HG02798 (cell line): ENCODE measurements around the gene GAA.

Source experiments
- ATAC-seq: cut with Tn5 transposase; IDR thresholded peaks from one replicate; pipeline ENCODE4 v1.9.1; 2021; ENCODE audit warnings: mild to moderate bottlenecking; ENCODE audit not compliant: unreplicated experiment, poor library complexity

GAA gene

DNA sequence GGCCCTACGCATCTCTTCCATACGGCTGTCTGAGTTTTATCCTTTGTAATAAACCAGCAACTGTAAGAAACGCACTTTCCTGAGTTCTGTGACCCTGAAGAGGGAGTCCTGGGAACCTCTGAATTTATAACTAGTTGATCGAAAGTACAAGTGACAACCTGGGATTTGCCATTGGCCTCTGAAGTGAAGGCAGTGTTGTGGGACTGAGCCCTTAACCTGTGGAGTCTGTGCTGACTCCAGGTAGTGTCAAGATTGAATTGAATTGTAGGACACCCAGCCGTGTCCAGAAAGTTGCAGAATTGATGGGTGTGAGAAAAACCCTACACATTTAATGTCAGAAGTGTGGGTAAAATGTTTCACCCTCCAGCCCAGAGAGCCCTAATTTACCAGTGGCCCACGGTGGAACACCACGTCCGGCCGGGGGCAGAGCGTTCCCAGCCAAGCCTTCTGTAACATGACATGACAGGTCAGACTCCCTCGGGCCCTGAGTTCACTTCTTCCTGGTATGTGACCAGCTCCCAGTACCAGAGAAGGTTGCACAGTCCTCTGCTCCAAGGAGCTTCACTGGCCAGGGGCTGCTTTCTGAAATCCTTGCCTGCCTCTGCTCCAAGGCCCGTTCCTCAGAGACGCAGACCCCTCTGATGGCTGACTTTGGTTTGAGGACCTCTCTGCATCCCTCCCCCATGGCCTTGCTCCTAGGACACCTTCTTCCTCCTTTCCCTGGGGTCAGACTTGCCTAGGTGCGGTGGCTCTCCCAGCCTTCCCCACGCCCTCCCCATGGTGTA lies 1.5 kb downstream of the GAA start:
- ATAC-seq, result no peak

GRCh38 chr17:80103449-80104085 lies 2.2 kb downstream of the GAA start:
- ATAC-seq, result no peak

DNA sequence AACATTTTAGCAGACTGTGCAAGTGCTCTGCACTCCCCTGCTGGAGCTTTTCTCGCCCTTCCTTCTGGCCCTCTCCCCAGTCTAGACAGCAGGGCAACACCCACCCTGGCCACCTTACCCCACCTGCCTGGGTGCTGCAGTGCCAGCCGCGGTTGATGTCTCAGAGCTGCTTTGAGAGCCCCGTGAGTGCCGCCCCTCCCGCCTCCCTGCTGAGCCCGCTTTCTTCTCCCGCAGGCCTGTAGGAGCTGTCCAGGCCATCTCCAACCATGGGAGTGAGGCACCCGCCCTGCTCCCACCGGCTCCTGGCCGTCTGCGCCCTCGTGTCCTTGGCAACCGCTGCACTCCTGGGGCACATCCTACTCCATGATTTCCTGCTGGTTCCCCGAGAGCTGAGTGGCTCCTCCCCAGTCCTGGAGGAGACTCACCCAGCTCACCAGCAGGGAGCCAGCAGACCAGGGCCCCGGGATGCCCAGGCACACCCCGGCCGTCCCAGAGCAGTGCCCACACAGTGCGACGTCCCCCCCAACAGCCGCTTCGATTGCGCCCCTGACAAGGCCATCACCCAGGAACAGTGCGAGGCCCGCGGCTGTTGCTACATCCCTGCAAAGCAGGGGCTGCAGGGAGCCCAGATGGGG lies 3.1 kb downstream of the GAA start:
- no peak for ATAC-seq

DNA sequence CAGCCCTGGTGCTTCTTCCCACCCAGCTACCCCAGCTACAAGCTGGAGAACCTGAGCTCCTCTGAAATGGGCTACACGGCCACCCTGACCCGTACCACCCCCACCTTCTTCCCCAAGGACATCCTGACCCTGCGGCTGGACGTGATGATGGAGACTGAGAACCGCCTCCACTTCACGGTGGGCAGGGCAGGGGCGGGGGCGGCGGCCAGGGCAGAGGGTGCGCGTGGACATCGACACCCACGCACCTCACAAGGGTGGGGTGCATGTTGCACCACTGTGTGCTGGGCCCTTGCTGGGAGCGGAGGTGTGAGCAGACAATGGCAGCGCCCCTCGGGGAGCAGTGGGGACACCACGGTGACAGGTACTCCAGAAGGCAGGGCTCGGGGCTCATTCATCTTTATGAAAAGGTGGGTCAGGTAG lies 3.6 kb downstream of the GAA start:
- no peak for ATAC-seq

GRCh38 chr17:80105762-80106161 lies 4.4 kb downstream of the GAA start:
- no peak for ATAC-seq

- no peak for ATAC-seq
Observed at GRCh38 chr17:80106176-80106575, 4.8 kb downstream of the GAA start.

- no peak for ATAC-seq
Observed at GRCh38 chr17:80106751-80107150, 5.4 kb downstream of the GAA start.

GRCh38 chr17:80107231-80108021 lies 6.0 kb downstream of the GAA start:
- ATAC-seq, result no peak

DNA sequence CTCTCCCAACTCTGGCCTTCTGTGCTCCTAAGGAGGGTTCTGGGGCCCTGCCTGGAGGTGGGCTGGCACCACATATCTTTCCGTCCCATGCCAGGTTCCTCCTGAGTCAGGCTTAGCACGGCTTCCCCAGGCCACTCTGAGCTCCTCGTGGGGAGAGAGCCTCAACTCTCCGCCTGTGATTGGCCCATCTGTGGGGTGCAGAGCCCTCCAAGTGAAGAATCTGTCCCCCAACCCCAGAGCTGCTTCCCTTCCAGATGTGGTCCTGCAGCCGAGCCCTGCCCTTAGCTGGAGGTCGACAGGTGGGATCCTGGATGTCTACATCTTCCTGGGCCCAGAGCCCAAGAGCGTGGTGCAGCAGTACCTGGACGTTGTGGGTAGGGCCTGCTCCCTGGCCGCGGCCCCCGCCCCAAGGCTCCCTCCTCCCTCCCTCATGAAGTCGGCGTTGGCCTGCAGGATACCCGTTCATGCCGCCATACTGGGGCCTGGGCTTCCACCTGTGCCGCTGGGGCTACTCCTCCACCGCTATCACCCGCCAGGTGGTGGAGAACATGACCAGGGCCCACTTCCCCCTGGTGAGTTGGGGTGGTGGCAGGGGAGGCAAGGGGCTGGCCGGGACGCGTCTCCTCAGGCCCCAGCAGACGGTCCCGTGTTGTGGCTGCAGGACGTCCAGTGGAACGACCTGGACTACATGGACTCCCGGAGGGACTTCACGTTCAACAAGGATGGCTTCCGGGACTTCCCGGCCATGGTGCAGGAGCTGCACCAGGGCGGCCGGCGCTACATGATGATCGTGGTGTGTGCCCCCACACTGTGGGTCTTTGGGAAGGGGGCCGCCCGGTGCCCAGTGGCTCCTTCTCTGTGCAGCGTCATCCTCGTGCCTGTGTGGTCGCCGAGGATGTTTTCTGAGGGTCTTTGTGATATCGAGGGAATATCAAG lies 6.9 kb downstream of the GAA start:
- ATAC-seq, result no peak

DNA sequence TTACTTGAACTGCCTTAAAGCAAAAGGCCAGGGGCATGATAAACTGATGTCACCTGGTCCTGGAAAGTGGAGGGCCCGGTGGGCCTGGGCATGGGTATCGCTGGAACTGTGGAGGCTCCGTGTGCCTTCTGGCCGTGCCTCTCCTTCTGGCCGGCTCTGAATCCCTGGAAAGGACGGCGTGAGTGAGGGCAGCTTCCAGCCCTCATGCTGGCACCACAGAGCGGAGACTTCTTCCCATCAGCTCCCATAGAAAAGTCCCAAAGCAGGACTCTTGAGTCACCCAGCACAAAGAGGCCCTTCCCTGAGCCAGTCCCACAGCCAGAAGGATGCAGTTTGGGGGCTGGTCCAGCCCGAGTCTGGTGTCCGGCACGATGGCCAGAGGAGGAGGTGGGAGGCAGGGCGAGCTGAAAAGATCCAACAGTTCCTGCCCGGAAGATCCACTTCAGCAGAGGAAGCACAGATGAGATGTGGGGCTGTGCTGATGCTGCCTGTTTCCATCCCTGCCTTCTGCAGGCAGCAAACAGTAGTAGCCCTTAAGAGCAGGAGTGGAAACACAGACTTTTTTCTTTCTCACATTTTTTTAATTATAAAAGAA lies 7.8 kb downstream of the GAA start:
- no peak for ATAC-seq

DNA sequence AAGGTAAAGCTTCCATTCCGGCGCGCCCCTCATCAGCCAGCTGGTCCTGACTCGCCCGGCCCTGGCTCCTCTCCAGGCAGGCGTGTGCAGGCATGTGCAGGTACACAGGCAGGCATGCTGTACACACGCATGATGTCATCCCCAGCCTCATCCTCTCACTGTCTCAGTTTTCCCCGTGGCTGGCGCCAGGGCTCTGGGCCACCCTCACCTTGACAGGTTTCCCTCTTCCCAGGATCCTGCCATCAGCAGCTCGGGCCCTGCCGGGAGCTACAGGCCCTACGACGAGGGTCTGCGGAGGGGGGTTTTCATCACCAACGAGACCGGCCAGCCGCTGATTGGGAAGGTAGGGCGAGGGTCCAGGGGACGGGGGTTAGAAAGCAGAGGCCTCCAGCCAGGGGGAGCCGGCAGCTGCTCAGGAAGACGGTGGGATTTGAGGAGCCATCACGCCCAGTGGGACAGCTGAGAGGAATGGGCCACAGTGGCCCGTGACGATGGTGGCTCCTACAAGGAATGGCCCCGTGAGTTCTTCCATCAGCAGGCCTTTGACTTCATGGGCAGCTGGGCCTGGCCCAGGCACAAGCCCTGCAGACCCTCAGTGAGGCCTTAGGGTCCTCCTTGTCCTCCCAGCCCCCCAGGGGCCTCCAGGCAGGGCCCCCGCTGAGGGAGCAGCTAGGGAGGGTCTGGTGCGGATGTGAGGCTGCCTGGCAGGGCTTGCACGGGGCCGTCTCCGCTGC lies 8.5 kb downstream of the GAA start:
- ATAC-seq, result no peak

- no peak for ATAC-seq
Observed at GRCh38 chr17:80110447-80110812, 9.0 kb downstream of the GAA start.

GRCh38 chr17:80110927-80111701 lies 9.7 kb downstream of the GAA start:
- no peak for ATAC-seq

- no peak for ATAC-seq
Observed at GRCh38 chr17:80111702-80112470, 10.5 kb downstream of the GAA start.

DNA sequence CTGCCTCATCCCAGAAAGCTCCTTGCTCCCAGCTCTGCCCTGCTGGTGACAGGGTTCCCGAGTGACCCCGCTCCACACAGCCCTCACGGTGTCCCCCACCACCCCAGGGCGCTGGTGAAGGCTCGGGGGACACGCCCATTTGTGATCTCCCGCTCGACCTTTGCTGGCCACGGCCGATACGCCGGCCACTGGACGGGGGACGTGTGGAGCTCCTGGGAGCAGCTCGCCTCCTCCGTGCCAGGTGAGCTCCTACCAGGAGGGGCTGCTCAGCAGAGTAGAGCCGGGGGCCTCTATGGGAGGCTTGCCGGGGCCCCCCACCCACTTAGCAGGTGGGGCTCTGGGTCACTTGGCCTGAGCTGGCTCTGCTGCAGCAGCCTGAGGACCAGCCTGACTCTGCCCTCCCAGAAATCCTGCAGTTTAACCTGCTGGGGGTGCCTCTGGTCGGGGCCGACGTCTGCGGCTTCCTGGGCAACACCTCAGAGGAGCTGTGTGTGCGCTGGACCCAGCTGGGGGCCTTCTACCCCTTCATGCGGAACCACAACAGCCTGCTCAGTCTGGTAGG lies 11.2 kb downstream of the GAA start:
- no peak for ATAC-seq

DNA sequence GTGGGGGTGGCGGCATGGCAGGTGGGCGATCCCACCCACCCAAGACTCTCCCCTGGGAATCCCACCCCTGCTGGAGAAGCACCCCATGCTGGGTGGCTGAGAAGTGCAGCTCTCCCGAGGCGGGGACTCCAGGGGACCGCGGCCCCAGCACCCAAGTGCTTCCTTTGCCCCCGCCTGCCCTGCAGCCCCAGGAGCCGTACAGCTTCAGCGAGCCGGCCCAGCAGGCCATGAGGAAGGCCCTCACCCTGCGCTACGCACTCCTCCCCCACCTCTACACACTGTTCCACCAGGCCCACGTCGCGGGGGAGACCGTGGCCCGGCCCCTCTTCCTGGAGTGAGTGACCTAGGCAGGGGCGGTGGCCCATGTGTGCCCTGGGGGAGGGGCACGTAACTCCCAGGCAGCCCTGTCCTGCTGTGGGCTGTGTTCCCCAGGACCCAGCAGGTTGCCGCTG lies 11.7 kb downstream of the GAA start:
- ATAC-seq, result no peak

- ATAC-seq, result no peak
Observed at GRCh38 chr17:80114758-80115157, 13.4 kb downstream of the GAA start.
